Fibroblast of gingiva (primary cell): ENCODE data around the gene NACC2.
A peak's percentile ranks its signal among the peaks of the same experiment; 100 is the strongest.

Experiments
- DNase-seq: peaks from one replicate; pipeline ENCODE4 v3.0.0-alpha.2; 2011; ENCODE audit warnings: low read depth

The NACC2 gene

DNA sequence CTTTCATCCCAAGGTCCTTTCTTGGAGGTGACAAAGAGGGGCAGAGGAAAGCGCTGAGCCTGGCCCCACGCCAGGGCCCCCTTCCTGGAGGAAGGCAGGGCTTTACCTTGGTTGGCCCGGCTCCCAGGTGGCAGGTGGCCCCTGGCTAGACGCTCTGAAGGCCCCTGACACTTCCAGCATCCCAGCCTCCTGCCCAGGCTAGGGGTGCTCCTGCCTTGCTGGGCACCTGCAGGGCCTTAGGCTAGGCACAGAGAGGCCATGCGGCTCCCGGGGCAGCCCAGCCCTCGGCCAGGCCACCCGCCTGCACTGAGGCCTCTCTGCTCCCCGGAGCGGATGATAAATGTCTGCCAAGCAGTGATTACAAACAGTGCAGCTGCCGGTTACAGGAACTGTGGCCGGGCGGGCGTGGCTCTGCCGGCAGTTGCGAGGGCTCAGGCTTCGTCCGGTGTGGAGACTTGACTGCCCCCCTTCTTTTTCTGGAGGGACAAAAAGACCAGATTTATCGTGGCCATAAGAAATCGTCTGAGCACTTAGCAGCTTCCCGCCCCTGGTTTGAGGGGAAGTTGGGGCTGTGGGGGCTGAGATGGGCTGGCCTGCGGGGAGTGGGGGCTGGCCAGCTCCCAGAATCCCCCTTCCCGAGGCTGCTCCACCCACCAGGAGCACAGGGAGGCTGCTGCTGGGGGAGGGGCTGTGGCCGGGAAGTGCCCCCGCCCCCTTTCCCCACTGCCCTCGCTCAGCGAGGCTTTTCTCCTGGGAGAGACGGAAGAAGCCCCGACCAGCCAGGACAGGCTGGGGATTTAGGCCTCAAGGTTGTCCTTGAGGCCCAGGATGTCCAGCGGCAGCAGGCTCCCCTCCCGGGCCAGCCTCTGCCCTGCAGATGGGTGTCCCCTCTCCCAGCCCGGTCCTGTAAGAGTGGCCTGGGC, 102.3 kb downstream of the NACC2 start:
- peak; percentile 81 for DNase-seq

DNA sequence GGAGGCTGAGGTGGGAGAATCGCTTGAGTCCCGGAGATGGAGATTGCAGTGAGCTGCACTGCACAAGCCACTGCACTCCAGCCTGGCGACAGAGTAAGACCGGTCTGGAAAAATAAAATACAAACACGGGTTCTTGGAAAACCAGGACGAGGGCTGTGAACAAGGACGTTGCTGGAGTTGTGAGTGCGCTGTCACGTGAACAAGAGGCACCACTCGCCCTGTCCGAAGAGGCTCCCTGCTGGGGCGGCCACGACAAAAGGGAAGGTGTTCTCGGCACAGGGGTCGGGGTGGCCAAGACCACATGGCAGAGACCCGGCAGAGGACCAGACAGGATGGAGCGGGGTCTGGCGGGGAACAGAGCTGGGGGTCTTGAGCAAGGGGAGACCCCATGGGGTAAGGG, 103.3 kb downstream of the NACC2 start:
- DNase-seq = no peak

DNA sequence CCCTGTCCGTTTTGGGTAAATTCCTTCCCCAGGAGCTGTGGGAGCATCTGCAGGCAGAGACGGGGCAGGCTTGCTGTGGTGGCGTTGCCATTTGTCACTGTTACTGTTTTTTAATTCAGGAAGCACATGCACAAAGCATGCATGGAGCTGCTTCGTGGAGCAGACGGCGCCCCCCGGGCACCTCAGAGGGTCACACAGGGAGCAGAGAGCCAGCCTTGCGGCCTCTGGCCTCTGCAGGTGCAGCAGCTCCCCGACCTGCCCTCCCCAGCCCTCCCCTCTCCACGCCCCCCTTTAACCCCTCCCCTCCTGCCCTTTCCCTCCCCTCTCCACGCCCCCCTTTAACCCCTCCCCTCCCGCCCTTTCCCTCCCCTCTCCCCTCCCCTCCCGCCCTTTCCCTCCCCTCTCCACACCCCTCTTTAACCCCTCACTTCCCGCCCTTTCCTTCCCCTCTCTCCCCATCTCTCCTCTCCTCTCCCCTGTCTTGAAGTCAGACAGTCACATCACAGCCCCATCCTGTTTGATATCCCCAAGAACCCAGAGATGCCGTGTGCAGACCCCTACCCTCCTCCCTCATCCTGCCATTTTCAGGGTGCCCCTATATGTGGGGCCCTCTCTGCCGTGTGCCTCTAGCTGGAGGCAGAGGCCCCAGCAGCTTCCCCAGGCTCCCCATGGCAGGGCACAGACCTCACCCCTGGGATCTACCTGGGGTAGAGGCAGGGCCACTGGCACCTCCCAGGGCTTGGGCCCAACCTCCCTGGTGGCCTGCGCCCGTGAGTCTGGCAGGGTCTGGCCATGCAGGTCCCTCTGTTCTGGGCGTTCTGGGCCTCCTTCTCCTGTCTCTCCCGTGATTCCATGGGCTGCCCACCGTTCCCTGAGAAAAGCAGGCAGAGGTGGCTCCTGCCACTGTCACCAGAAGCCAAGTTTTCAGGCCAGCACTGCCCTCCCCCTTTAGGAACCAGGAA, 104.3 kb downstream of the NACC2 start:
- DNase-seq = peak; percentile 64

DNA sequence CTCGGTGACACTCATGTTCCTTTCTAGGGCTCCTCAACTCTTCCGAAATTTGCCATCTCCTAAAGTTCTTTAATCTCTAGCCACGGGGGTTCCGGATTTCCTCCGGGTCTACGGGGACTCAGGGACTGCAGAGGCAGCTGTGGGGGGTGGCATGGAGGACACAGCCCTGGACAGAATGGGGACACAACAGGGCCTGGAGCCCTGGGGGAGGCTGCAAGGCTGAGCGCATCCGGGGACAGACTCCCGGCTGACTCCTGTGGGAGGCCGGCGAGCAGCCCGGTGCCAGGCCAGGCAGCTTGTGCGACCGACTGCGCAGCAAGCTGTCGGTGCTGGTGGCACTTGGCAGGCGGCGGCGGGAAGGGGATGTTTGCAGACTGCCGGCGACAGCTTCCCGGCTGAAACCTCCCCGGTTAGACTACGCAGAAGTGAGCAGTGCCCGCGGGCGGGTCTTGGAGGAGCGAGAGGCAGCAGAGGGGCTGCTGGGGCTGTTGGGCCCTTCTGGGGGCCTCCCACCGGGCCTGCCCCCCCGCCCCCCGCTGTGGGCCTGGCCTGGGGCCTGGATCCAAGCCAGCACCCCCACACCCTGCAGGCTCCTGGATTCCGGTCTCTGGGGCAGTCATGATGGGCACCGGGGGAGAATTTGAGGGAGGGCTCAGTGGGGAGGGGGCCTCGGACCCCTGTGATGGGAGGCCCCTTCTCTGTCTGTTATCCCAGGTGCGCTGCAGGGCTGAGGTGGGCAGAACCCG, 105.2 kb downstream of the NACC2 start:
- no peak for DNase-seq

DNA sequence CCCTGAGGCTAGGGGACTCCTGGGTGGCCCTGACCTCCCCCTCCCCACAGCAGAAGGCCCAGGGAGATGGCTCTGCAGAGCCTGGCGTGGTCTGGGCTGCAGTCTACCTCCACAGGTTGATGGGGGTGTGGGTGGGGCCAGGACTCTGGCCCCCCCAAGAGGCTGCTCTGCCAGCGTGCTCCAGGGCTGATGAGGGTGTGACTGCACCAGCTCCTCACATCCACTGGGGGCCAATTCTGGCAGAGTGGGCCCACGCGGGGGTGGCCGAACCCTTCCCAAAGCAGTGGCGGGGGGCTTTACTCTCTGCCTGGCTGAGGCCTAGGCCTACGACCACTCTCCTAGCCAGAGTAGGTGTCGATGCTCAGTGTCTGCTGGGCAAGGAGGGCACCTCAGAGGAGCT, 105.9 kb downstream of the NACC2 start:
- no peak for DNase-seq

DNA sequence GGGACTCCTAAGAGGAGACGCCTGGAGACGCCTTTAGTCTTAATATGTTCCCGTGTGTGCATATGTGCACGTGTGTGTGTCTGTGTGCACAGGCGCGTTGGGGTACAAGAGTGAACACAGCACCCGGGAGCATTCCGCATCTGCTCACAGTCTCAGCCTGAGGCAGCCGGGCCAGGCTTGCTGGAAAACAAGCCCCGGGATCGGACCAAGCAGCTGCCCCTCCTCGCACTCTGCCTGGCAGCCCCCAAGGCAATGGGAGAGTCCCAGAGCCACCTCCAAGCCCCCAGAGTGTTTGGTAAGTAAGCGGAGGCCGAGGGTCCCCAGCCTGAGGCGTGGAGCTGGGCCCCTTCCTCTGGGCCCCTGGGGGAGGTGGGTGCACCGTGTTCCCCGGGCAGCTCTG, 106.6 kb downstream of the NACC2 start:
- no peak for DNase-seq

DNA sequence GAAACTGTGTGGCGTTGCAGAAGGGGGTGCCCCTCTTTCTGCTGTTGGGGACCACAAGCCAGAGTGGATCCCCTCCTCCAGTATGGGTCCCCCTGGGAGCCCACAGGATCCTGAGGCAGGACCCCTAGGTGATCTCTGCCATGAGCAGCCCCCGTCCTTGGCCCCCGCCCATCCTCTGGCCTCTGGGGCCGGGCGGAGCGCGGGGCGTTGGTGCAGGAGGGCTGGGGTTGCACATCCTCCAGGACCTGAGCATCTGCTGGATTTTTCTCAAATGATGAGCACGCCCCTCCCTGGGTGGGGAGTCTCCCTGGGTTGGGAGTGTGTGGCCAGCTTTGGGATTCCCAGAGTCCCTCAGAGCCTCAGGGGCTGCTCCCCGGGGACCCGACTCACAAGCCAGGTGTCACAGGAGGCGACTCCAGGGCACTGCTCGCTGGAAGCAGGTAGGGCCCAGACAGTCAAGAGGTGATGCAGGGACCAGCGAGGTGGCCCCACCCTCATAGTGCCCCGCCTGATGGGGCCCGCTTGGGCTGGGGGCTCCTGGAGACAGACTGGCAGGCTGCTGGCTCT, 107.2 kb downstream of the NACC2 start:
- no peak for DNase-seq

DNA sequence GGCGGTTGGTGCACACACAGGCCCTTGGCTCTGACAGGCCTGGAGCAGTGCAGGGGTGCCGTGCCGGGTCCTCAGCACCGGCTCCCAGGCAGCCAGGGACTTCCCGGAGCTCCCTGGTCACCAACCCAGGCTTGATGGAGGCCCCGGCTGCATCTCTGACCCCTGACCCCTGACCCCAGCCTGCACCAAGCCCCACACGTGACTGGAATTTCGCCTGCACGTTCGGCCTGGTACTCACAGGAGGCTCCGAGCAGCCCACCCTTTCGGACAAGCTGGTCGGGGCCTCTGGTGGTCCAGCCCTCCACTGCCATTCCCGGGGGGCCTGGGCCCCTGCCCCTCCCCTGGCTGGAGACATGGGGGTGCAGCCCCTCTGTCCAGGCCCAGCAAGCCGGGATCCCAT, 108.5 kb downstream of the NACC2 start:
- no peak for DNase-seq

DNA sequence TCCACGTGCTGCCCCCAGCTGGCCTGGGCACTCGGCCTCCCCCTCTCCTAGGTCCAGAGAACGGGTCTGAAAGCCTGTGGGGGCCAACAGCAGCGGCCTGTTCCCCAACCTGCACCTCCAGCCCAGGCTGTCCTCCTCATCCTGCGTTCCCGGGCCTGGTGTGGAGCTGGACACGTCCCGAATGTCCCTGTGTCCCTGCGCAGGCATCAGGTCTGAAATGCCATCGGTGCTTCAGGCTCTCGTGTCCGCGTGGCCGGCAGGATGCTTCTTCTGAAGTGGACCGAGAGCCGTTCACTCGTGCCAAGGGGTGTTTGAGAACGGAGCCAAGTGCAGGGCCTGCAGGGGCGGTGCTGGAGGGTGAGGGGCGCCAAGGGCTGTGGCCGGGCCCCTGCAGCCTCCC, 109.2 kb downstream of the NACC2 start:
- no peak for DNase-seq

DNA sequence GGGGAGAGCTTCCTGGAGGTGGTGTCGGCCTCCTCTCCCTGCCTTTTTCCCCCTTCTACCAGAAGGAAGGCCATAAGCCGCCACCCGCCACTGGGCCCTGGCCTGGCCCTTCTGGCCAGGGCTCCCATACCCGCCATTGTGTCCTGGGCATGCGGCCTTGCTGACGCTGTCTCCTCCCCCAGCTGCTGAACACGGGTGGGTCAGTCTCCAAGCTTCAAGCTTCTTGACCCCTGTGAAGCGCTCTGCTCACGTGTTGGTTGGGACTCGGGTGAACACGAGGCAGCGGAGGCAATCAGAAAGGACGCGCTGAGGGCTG, 109.7 kb downstream of the NACC2 start:
- no peak for DNase-seq

DNA sequence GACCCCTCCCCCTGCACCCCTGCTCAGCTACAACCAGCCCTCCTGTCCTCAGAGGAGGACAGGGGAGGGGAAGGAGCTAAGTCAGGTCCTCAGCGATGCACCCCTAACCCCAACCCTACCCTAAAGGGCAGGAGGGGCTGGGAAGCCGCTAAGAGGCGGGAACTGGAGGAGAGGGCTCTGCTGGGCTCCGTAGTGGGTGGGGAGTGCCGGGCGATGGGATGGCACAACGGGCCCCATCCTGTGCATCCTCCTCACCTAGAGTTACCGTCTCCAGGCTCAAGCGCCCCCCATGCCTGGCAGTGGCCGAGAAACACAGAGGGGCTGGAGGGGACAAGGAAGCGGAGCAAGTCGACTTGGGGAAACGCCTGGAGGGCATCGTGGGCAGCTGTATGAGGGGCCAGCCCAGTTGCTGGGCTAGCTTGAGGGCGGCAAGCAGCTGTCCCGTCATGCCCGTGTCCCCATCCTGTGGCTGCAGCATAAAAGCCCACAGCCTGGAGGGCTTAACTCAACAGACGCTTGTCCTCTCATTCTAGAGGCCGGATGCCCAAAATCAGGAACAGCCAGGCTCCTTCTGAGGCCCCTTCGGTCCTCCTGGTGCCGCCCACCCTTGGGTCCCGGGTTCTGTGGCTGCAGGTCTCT, 110.9 kb downstream of the NACC2 start:
- no peak for DNase-seq

DNA sequence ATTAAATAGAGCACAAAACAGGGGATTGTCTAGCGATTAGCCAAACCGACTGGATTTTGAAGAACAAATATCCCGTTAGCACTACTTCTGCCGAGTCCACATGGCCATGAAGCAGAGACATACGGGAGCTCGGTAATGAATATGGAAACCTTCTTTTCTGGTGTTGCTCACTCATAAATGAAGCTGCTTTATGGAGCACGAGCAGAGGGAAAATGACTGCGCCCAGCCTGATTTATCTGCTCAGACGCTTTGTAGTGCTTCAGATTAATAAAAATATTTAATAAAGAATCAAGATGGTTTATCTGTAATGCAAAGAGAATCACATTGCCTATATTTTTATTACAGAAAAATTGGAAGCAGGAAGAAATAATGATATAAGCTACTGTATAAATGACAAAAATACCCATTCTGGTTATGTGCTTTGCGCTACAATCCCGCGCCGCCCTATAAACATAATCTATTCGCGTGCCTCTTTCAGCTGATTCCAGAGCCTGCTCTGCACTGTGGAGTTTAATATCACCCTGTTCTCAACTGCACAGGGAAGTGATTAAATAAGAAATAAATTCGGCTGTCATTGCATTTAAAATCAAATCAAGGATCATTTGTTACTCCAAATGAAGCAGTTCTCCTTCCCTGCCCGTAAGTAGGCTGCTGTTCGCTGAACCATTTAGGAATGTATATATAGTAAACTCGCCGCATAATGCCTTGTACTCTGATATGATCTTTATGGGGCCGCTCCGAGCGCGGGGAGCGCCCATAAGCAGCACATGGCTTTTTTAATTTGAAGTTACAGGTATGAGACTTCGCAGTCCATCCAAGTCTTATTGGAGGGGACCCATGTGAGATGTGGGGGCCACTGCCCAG, 111.6 kb downstream of the NACC2 start:
- no peak for DNase-seq

DNA sequence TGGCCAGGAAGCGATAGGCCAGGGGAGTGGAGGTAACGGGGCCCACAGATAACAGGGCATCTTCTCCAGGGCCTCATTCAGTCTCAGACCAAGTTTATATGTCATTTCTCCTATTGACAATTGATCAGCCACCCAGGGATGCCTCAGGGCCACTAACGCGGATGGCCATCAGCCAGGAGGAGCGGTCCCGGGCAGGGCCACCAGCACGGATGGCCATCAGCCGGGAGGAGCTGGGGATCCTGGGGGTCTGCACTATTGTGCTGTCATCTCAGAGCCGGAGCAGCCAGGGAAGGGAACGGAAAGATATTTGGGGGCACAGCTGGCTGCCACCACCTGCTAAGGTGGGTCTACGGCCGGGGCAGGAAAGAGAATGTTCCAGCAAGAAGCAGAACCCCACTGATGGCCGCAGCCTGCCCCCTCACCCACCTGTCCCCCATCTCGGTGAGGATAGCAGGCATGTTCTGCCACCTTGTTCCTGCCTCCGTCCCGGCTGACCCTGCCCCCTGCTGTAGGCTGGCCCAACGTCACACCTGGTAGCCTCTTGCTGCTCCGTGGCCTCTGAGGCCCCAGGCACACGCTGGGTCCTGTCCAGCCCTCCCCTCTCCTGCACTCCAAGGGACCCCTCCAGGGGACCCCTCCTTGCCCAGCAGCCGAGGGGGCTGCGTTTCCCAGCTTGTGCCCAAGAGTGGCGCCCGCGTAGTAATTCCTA, 112.4 kb downstream of the NACC2 start:
- DNase-seq = no peak

DNA sequence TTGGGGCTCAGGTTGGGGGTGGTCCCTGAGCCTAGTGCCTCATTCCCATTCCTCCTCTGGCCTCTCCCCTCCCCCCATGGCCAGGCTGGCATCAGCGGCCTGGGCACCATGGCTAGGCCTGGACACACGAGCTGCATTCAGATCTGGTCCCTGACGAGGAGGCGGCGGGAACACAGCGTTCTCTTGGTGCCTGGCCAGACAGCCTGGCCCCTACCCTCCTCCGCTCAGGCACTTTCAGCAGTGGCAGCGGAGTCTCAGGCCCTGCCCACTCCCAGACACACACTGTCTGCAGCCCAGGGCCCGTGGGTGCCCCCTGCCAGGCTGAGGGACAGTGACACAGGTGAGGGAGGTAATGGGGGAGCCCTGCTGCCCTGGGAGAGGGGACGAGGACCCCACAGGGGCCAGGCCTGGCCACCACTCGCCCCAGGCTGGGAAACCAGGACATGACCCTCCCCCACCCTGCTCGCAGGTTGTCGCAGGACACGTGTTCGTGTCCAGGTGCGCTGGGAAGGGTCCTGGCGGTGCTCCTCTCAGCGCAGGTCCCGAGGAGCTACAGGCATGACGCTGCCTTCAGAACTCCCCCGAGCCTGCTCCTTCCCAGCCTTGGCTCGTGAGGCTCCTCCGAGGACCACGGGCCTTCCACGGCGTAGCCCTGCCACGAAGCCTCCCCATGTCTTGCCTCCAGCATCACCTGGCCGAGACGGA, 114.0 kb downstream of the NACC2 start:
- no peak for DNase-seq

DNA sequence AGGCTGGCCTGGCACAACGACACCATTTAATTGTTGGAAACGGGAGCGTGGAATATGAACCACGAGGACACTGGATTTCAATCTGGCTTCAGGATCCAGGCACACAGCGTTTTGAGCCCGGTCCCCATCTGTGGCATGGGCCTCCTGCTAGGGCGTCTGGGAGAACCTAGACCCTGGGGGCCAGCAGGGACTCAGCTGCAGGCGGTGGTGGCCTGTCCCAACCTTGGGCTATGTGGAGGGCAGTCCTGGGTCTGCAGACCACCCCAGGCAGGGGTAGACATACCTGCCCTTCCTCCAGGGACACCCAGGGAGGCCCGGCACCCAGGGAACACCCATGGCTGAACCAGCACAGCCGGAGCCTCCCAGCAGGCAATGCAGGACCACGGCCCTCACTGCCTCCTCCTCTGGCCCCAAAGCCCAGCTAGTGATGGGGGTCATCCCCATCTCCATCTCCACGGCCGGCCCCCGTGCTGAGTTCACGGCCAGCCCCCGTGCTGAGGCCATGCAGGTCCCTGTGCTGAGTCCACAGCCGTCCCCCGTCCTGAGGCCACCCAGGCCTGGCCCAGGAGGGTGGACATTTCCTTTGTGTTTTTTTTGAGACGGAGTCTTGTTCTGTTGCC, 115.4 kb downstream of the NACC2 start:
- DNase-seq = no peak

DNA sequence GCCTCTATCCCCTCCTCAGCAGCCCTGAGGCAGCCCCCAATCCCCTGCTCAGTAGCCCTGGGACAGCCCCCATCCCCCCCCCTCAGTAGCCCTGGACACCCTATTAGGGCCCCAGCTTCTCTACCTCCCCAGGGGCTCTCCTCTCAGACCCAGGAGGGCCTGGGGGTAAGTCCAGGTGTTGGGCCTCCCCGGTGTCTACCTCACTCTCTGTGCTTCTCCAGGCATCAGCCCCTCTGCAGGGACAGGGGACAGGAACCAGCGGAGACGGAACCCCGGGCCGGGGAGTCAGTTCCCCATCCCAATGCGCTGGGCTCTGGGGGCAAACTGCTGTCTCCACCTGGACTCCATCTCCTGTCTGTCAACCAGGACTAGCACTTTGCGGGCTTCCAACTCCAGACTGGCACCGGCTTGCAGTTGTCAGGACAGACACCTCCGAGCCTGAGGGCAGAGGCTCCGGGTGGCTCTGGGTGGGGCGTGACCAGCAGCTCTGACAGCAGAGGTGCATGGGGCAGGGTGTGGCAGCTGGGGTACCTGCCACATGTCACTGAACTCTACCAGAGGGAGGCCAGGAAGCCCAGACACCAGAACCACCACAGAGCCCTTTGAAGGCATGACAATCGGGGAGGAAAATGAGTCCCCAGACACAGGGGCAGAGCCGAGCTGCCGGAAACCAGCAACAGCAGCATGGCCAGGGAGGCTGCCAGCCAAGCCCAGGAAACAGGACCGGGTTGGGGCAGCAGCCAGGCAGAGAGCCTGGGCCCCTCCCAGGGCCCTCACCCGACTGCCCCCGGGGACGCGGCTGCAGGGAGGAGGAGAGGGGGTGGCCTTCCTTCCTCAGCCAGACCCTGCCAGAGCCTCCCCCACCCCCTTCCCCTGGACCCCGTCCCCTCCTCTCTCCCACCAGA, 116.2 kb downstream of the NACC2 start:
- no peak for DNase-seq

DNA sequence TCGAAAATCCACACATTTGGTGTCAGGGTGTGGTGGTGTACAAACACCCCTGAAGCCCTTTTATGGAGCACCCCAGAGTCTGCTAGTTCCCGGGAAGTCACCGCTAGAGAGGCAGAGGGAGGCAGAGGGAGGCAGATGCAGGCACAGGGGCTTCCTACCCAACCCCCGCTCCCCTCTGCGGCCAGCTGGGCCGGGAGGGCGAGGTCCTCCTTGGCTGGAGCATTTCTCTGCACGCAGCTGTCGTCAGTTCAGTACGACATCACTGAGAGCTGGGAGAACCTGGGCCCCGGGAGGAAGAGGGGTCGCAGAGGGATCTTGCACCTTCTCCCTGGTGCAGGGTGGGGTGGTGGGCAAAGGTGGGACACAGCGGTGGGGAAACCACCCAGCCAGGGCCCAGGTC, 118.1 kb downstream of the NACC2 start:
- no peak for DNase-seq

DNA sequence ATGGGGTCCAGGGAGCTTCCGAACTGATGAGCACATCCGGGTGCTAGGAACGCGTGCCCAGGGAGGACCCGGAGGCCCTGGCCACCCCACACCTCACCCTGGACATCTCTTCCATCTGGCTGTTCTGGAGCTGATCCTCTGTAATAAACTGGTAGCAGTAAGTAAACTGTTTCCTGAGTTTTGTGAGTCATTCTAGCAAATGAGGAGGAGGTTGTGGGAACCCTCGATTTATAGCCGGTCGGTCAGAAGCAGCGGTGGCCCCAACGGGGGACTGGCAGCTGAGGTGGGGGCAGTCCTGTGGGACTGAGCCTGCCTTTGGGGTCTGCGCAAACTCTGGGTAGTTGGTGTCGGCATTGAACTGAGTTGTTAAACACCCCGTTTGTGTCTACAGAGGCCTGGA, 118.6 kb downstream of the NACC2 start:
- no peak for DNase-seq
